GM21529 (cell line): ENCODE data around the gene CCDC185.
"Not testable (repeated sequence)": the region's sequence is repeated elsewhere in the genome, so short reads cannot be mapped to it uniquely, and the experiment has no call there.

Source experiments
- ATAC-seq: cut with Tn5 transposase; IDR thresholded peaks from one replicate; pipeline ENCODE4 v1.9.1; 2021; ENCODE audit not compliant: unreplicated experiment

CCDC185 gene

DNA sequence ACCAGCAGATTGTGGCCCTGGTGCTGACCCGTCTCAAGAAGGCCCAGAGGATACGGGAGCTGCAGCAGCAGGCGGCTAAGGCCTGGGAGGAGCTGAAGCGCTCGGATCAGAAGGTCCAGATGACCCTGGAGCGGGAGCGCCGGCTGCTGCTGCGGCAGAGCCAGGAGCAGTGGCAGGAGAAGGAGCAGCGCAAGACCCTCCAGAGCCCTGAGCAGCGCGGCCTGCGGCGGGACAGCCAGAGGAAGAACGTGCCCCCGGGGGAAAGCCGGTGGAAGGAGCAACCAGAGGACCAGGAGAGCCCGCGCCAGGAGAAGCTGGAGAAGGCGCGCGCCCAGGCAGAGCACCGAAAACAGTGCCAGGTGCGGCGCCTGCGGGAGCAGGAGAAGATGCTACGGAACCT lies 1.0 kb downstream of the CCDC185 start:
- no peak for ATAC-seq

DNA sequence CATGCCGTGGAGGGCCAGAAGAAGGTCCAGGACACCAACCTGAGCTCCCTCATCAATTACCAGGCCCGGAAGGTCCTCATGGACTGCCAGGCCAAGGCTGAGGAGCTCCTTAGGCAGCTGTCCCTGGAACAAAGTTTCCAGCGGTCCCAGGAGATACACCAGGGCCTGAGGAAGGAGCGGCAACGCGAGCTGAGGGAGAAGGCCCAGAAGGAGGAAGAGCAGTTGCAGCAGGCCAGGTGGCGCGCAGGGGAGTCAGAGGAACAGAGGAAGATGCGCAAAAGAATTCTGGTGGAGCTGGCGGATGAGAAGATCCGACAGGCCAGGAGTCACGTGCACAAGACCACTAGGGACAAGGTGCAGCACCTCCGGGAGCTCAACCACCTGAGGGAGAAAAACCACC lies 1.5 kb downstream of the CCDC185 start:
- no peak for ATAC-seq

DNA sequence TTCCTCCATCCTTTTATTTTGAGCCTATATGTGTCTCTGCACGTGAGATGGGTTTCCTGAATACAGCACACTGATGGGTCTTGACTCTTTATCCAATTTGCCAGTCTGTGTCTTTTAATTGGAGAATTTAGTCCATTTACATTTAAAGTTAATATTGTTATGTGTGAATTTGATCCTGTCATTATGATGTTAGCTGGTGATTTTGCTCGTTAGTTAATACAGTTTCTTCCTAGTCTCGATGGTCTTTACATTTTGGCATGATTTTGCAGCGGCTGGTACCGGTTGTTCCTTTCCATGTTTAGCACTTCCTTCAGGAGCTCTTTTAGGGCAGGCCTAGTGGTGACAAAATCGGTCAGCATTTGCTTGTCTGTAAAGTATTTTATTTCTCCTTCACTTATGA lies 6.2 kb downstream of the CCDC185 start:
- ATAC-seq, result not testable (repeated sequence)

DNA sequence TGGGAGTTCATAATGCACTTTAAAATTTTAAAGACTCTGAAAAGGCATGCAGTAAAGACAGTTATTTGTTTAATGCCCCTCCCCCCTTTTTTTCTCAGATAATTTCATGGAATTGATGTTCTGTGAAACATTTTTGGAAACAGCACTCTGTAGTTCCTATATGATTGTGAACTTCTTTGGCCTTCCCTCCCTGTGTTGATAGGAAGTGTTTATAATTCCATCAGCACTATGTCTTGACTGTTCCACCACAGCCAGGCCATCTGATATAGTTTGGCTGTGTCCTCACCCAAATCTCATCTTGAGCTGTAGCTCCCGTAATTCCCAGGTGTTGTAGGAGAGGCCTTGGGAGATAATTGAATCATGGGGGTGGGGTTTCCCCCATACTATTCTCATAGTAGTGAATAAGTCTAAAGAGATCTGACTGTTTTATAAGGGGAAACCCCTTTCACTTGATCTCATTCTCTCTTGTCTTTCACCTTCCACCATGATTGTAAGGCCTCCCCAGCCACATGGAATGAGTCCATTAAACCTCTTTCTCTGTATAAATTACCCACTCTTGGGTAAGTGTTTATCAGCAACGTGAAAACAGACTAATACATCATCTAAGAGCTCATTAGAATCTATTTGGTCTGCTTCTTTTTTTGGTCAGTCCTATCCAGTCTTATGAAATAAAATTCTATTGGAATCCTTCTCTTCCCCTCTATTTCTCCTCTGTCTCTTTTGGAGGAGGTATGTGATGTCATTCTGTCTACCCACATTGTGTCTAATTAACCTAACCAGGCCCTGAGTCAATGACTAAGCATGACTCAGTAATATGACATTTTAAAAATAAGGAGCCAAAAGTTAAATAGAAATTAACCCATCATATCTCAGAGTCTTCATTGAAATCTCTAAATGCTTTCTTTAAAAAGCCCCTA lies 8.9 kb downstream of the CCDC185 start:
- ATAC-seq, result no peak

DNA sequence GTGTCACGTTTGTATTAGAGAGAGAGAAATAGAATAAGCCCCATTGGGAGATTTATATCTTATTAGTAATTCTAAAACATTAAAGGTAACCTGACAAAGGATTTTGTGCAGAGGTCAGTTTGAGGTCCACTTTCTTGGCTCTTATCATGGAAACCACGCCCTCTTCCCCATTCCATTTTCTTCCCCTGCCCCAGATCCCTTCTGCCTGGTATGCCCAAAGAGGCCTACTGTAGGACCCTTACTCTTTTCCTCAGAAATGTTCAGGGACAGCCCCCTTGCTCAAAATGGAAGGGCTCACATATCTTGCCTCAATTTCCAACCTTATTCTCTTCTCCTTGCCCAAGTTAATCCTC lies 9.6 kb downstream of the CCDC185 start:
- no peak for ATAC-seq

DNA sequence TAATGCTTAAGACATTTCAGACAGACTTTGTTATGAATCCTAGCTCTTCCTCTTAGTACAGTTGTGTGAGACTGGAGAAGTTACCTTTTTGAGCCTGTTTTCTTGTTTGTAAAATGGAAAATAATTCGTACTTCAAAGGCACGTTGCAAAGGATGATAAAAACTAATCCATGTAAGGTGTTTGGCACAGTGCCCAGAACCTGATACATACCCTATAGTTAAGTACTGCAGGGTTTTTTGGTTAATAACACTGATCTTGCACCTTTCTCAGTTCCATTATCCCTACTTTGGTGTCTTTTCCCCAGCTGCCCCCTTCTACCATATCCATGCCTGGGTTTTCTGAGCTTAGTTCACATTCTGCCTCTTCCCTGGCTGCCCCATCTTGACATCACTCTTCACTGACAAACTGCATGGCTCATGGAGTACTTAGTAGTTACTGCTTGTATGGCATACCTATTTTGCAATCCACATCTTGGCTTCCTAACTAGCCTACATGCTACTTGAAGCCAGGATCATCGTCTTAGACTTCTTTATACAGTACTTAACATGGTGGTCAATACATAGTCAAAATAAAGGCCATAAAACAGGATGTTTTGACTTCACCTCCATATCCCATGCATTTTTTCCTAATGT lies 10.1 kb downstream of the CCDC185 start:
- ATAC-seq, result no peak

DNA sequence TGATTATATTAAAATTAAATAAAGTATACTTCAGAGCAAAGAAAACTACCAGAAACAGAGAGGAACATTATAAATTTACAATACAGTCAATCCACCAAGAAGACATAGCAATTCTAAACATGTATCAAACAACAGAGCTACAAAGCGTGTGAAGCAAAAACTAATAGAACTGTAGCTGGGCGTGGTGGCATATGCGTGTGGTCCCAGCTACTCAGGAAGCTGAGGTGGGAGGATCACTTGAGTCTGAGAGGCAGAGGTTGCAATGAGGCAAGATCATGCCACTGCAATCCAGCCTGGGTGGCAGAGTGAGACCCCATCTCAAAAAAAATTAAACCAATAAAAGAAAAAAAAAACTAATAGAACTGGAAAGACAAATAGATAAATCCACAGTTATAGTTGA lies 12.3 kb downstream of the CCDC185 start:
- ATAC-seq, result no peak

DNA sequence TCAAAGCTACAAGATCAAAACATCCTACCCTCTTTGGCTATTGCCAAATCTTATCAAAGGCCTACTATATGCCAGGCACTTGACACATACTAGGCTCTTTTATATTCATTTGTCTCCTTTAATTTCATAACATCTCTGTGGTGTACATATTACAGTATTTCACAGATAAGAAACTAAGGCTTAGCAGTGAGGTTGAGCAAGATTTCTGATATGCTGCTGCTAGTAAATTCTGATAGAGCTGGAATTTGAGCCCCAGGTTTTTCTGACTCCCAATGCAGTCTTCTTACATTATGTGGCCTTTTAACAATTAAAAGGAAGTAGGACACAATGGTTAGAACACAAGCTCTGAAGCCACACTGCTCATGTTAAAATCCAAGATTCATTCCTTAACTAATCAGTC lies 16.8 kb downstream of the CCDC185 start:
- ATAC-seq, result no peak

DNA sequence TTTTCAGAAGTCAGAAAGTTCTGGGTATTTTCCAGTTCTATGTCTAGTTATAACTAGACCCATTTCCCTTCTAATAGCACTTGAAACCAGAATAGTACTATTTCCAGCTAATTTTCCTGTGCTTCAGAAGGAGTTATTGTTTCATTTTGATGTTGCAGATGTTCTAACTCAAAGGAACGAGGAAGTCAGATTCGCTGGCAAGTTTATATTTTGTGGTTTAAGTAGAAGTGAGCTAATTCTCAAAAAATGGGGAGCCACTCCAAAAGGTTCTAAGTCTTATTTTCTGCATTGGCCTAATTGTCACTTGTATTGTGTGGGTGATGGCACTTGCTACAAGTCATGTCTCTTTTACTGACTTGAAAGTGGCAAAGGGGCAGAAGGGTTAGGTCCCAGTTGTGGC lies 18.1 kb downstream of the CCDC185 start:
- no peak for ATAC-seq

DNA sequence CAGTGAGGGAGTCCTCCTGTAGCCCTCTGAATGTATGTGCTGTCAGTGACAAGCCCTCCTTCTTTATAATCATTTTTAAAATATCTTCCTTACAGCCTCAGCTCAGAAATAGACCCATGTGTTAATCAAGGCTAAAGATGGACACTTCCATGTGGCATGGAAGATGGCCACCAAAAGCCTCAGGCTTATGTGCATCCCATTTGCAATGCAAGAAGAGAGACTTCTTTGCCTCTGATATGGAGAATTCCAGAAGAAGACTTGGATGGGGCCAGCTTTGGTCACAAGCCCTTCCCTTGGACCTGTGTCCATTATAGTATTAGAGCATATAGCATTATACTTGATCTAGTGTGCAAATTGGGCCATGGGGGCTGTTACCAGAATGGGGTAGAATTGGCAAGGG lies 18.5 kb downstream of the CCDC185 start:
- ATAC-seq, result no peak

DNA sequence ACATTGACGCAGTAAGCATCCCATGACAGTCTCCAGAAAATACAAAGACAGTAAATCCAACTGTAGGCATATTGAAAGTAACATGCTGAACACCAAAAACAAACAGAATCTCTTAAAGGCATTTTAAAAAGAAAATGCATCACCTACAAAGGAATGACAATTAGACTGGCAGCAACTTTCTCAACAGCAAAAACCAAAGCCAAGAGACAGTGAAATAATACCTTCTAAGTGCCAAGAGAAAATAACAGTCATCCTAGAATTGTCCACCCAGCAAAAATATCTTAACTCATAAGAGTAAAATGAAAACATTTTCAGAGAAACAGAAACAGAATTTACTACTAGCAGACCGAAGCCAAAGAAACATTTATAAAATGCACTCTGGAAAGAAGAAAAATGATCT lies 20.0 kb downstream of the CCDC185 start:
- ATAC-seq, result no peak

DNA sequence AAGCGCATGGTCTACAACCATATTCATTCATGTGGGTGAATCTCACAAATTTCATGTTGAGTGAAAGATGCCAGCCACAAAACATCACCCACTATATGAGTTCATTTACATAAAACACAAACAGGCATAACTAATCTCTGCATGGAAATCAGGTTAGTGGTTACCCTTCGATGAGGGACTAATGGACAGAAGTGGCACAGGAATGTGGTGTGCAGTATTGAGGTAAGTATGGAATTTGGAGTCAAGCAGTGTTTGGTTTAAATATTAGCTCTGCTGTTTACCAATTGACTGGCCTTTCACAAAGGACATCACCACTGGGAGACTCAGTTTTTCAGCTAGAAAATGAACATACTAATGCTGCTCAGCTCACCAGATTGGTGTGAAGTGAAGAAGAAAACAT lies 24.2 kb downstream of the CCDC185 start:
- no peak for ATAC-seq

DNA sequence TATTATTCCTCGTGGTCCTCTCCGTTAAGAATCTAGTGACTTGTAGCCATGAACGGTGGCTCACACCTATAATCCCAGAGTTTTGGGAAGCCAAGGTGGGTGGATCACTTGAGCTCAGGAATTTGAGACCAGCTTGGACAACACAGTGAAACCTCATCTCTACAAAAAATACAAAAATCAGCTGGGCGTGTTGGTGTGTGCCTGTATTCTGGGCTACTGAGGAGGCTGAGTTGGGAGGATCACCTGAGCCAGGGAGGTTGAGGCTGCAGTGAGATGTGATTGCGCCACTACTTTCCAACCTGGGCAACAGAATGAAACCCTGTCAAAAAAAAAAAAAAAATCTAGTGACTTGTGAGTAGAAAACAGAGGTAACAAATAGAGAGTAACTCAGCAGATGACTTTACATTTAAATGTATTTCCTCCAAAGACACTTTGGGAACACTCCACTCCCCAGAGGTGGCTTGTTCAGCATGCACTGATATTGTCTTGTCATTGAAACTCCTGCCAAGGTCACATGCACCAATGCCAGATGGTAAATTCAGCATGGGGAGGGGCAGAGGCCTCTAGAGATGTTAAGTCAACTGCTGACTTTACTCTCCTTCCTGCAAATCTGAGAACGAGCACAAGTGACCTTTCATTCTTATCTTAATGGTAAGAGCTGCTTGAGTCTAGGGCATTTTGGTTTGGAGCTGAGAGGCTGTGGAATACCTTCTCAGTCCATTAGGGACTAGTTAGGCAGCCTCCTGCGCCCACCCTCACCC lies 24.9 kb downstream of the CCDC185 start:
- no peak for ATAC-seq

DNA sequence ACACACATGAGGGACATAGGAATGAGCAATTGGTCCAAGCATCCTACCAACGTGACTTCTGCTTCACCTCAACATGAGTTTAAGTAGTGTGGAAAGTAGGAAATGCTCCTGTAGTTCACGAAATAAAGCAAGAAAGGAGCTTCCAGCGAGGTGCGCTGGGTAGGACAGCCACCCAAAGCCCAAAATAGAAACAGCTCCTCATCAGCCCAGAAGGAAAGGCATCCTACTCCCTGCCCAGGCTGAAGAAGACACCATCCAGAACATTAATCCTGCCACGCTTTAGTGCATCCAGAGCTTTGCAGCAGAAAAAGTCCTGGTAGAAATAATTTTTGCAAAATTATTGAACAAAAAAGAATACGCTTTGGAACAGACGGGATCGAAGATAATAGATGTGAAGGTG lies 25.9 kb downstream of the CCDC185 start:
- ATAC-seq, result no peak

DNA sequence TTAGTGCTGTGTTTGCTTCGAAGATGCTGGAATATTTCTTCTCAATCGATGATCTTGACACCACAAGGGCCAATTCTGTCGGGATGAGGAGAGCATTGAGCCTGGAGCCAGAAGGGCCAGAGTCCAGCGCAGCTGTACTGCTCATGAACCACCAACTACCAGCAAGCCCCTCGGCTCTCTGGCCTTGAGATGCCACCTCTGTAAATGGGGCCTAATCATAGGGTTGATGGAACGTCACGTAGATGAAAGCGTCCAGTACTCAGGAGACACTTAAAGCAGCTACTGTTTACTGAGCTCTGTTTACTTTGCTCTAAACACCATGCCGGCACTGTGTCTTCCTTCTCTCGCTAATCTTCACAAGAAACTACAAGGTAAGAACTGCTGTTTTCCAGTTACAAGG lies 26.3 kb downstream of the CCDC185 start:
- ATAC-seq, result no peak

DNA sequence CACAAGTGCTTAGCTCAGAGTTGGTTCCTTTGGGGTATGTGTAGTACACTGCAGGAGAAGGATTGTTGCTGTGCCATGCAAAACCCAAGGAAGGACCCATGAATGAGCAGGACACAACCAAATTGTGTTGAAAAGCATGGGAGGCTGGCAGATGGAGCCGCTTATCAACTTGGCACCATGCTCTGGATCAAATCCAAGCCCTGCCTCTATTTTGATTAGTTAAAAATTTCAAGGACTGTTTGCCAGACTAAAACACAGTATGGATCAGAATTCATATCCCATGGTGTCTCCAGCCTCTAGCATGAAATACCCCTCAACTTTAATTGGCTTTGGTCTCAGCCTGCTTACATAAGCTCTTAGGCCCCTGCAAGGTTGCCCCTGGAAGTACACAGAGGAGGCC lies 27.8 kb downstream of the CCDC185 start:
- no peak for ATAC-seq

DNA sequence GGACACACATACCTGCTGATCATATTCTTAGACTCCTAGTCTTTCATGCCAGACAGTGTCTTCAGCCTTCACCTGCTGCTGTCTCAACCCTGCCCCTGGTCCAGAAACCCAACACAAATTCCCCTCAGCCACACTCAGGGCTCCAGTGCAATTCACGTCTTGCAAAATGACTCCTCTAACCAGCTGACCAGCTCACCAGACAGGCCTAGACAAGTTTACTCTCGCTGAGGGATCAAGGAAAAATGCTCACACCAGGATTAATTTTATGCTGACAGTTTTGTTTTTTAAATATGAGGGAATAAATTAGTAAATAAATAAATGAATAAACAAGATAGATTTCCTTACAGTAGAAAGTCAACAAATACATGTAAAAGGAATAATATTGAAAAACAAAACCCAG lies 28.5 kb downstream of the CCDC185 start:
- no peak for ATAC-seq

DNA sequence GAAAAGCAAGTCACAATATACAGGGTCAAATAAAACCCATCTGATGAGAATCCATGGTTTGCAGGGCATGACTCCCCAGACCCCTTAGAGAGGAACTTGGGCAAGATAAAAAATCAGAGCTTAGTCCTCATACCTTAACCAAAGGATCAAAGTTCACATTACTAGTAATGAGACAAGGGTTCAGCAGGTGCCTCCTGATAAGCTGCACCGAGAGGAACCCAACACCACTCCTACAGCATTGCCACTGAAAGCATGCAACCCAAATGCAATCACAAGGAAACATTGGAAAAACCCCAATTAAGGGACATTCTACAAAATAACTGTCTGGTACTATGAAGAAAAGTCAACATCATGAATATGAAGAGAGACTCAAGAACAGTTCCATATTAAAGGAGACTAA lies 29.7 kb downstream of the CCDC185 start:
- ATAC-seq, result no peak

DNA sequence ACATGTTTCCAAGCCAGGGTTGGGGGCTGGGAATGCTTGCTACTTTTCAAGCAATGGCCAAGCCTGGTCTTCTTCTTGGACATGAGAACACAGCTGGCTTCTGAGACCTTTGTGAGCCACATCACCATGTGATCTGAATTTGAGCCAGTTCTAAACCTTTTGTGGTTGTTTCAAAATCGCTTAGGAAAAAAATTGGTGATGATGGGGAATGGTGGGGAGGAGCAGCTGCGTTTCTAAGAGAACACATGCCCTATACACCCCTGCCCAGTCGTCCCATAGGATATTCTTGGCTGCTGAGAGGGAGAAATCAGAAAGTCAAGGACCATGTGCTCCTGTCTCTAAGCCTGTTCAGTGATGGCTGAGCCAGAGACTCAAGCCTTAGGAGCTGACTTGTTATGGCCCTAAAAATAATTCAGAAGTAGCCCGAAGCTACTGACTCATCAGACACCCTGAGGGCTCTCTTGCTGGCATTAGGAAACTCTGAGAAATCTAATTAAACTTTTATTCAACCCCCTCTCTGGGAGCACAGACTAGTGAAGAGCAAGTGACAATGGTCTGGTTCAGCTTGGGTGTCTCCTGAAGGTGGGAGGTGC lies 30.5 kb downstream of the CCDC185 start:
- no peak for ATAC-seq

DNA sequence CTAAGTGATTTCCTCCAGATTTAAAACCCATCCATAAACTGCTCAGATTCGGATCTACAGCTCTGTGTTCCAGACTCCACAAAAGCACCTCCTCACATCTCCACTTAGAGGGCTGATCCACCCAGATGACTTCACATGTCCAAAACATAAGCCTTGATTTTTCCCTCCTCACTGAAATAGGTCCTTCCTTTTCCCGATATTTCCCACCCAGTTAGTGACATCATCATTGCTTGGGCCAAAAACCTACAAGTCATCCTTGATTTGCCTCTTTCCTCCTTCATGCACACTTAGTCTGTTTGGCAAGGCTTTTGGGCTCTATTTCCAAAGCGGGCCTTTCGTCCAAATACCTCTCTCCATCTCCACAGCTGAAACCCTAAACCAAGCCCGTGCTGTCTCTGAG lies 32.3 kb downstream of the CCDC185 start:
- ATAC-seq, result no peak

DNA sequence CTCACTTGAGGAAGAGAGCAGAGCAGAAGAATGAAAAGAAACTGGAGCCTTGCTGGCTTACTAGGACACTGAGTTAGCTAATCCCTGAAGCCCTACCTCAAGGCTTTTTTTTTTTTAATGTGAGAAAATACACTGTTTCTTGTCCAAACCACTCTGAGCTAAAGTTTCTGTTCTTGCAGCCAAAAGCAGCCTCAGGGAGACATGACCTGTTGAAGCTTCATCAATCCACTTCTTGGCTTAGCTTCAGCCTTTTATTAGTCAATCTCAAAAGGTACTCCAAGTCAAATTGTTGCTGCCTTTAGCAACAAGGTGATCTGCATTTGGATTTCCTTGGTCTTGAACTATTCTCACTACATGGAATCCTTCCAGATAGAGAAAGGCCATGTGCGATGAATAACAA lies 33.7 kb downstream of the CCDC185 start:
- ATAC-seq, result no peak

DNA sequence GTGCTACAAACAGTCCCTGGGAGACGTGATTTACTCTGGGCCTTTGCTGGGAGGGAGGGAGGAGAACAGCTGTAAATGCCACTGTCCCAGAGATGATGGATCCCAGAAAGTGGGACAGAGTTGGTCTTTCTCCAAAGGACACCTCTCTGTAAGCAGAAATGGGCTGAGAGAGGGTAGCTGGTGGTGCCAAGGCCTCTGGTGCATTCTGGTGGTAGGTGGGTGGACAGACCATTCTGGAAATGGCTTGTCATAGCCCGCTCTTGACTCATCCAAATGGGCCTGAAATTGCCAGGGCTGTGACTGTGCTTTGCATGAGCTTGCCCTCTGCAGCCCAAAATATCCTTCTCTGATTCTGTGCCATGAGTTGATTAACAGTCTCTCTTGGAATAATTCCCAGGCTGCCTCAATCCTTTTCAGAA lies 36.1 kb downstream of the CCDC185 start:
- ATAC-seq, result no peak
